NCI-H774 (cell line): ENCODE results near the gene INPP5F.

Experiments used
- DNase-seq: peaks from one replicate; lab custom pipeline; 2025; lab: John Stamatoyannopoulos, UW

INPP5F gene

GRCh38 chr10:119725828-119726675 is at the start of gene INPP5F:
Gene INPP5F, plus strand, starts transcription at chr10:119726050. Its CDS starts 213 bp downstream, at chr10:119726263.
- DNase-seq = peak; percentile 86

- no peak for DNase-seq
Observed at GRCh38 chr10:119677126-119677525, 48.7 kb upstream of the INPP5F start.

- no peak for DNase-seq
Observed at GRCh38 chr10:119677904-119678755, 47.7 kb upstream of the INPP5F start.

GRCh38 chr10:119679480-119679829 is 46.4 kb upstream of the INPP5F start:
- DNase-seq = no peak

GRCh38 chr10:119680050-119680449 is 45.8 kb upstream of the INPP5F start:
- DNase-seq = no peak

GRCh38 chr10:119680650-119681081 is 45.2 kb upstream of the INPP5F start:
- DNase-seq = no peak

- peak; percentile 16 for DNase-seq
Observed at GRCh38 chr10:119686465-119687191, 39.2 kb upstream of the INPP5F start.

- DNase-seq = no peak
Observed at GRCh38 chr10:119687192-119688032, 38.4 kb upstream of the INPP5F start.

- no peak for DNase-seq
Observed at GRCh38 chr10:119688033-119688508, 37.8 kb upstream of the INPP5F start.

GRCh38 chr10:119689016-119689580 is 36.8 kb upstream of the INPP5F start:
- no peak for DNase-seq

GRCh38 chr10:119691726-119692125 is 34.1 kb upstream of the INPP5F start:
- no peak for DNase-seq

- DNase-seq = no peak
Observed at GRCh38 chr10:119693262-119693957, 32.4 kb upstream of the INPP5F start.

GRCh38 chr10:119694608-119695007 is 31.2 kb upstream of the INPP5F start:
- DNase-seq = no peak

- no peak for DNase-seq
Observed at GRCh38 chr10:119700321-119700954, 25.4 kb upstream of the INPP5F start.

- no peak for DNase-seq
Observed at GRCh38 chr10:119701861-119702260, 24.0 kb upstream of the INPP5F start.

- no peak for DNase-seq
Observed at GRCh38 chr10:119702583-119702982, 23.3 kb upstream of the INPP5F start.

- DNase-seq = no peak
Observed at GRCh38 chr10:119703903-119704508, 21.8 kb upstream of the INPP5F start.

- DNase-seq = no peak
Observed at GRCh38 chr10:119705434-119705831, 20.4 kb upstream of the INPP5F start.

- no peak for DNase-seq
Observed at GRCh38 chr10:119706521-119707278, 19.1 kb upstream of the INPP5F start.
